Ishikawa (cell line): ENCODE results near the gene C5.

Experiments used
- CEBPB ChIP-seq: IDR thresholded peaks from 2 replicates; pipeline ENCODE4 v1.6.1; 2012
- CREB1 ChIP-seq: IDR thresholded peaks from 2 replicates; pipeline ENCODE4 v1.6.1; 2012; ENCODE audit warnings: low read depth
- EGR1 ChIP-seq: IDR thresholded peaks from 2 replicates; pipeline ENCODE4 v1.6.1; 2012
- EP300 ChIP-seq: IDR thresholded peaks from 2 replicates; pipeline ENCODE4 v1.6.1; 2012; ENCODE audit warnings: borderline replicate concordance
- FOXM1 ChIP-seq: IDR thresholded peaks from 2 replicates; pipeline ENCODE4 v1.6.1; 2012; ENCODE audit warnings: low read depth, borderline replicate concordance
- NFIC ChIP-seq: IDR thresholded peaks from 2 replicates; pipeline ENCODE4 v1.6.1; 2012
- RAD21 ChIP-seq: IDR thresholded peaks from 2 replicates; pipeline ENCODE4 v1.6.1; 2012; ENCODE audit warnings: low read depth
- REST ChIP-seq: IDR thresholded peaks from 2 replicates; pipeline ENCODE4 v1.6.1; 2012; ENCODE audit warnings: low read depth, mild to moderate bottlenecking
- TAF1 ChIP-seq: IDR thresholded peaks from 2 replicates; pipeline ENCODE4 v1.6.1; 2012; ENCODE audit warnings: low read depth, mild to moderate bottlenecking
- TCF12 ChIP-seq: IDR thresholded peaks from 2 replicates; pipeline ENCODE4 v1.6.1; 2012; ENCODE audit warnings: low read depth
- TEAD4 ChIP-seq: IDR thresholded peaks from 2 replicates; pipeline ENCODE4 v1.6.1; 2012
- YY1 ChIP-seq: IDR thresholded peaks from 2 replicates; pipeline ENCODE4 v1.6.1; 2012; ENCODE audit warnings: low read depth
- ZBTB7A ChIP-seq: IDR thresholded peaks from 2 replicates; pipeline ENCODE4 v1.6.1; 2012; ENCODE audit warnings: low read depth
- TF ChIP-seq, protein P1 (sequence below): IDR thresholded peaks from 2 replicates; pipeline ENCODE4 v1.6.1; 2012
- TF ChIP-seq, protein P2 (sequence below): IDR thresholded peaks from 2 replicates; pipeline ENCODE4 v1.6.1; 2012

C5 gene

DNA sequence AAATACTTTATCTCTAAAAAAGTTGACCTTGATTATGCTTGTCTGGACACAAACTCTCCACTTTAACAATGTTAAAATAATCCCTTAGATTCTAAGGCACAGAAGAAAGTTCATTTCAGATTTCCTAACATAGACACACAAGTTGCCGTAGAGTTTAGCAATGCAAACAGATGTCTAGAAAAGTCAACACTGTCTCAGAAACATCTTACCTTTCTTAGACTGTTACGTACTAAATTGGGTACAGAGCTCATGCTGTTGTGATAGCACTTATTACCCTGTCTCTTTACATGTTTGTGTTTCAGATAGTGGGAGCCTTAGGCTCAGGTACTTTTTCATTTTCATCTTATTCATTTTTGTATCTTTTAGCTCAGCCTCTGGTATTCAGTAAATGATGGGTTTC lies 52.0 kb downstream of the C5 start:
- TF ChIP-seq REST (no peak), CEBPB (no peak), YY1 (no peak), EP300 (no peak), TAF1 (no peak), FOXM1 (no peak), ZBTB7A (no peak), CREB1 (no peak)
- TF ChIP-seq, protein P1, sequence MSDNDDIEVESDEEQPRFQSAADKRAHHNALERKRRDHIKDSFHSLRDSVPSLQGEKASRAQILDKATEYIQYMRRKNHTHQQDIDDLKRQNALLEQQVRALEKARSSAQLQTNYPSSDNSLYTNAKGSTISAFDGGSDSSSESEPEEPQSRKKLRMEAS, result no peak

DNA sequence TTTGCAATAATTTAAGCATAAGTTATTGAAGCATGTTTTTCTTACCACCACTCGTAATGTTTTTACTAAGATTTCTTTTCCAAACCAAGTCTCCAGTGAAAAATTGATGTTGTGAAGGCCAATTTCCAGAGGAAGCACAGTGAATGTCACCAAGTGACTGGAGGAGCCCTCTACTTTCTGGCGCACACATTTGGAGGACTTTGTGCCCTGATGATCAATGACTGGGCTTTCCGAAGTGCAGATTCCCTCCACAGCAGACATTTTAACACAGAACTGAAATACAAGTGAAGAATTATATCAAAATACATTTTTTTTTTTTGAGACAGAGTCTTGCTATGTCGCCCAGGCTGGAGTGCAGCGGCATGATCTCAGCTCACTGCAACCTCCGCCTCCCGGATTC lies 52.6 kb downstream of the C5 start:
- TF ChIP-seq EP300 (no peak), REST (no peak), TEAD4 (no peak), ZBTB7A (no peak), NFIC (no peak), TCF12 (no peak), RAD21 (no peak), YY1 (no peak), EGR1 (no peak), CREB1 (no peak), FOXM1 (no peak), TAF1 (no peak), CEBPB (no peak)
- TF ChIP-seq, protein P2, sequence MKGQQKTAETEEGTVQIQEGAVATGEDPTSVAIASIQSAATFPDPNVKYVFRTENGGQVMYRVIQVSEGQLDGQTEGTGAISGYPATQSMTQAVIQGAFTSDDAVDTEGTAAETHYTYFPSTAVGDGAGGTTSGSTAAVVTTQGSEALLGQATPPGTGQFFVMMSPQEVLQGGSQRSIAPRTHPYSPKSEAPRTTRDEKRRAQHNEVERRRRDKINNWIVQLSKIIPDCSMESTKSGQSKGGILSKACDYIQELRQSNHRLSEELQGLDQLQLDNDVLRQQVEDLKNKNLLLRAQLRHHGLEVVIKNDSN, result no peak
- TF ChIP-seq, protein P1, result no peak

DNA sequence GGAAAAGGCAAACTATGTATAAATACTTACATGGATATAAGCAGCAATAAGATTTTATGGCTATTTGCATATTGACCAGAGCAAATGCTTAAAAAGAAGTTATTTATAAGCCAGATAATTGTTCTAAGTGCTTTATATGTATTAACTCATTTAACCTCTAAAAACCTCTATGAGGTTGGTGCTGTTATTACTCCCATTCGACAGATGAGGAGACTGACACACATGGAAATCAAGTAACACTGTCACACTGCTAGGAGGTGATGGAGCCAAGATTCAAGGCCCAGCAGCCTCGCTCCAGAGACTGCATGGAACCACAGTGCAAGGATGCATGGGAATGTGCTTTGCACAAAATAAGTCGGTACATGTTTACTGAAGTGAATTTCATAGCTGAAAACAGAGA lies 53.7 kb downstream of the C5 start:
- TF ChIP-seq FOXM1, result no peak
- TF ChIP-seq RAD21, result no peak
- no peak for TF ChIP-seq REST
- TF ChIP-seq EP300, result no peak
- no peak for TF ChIP-seq CREB1

GRCh38 chr9:120989065-120989464 lies 61.0 kb downstream of the C5 start:
- TF ChIP-seq, protein P1, result no peak
- TF ChIP-seq REST (no peak), NFIC (no peak), CEBPB (no peak), ZBTB7A (no peak)
